GM12864 (cell line): Measurements from ENCODE around the gene OLFML3.

Experiments used
- DNase-seq: peaks from one replicate; pipeline ENCODE4 v3.0.0-alpha.2; 2011; ENCODE audit warnings: low read depth
- H3K4me3 ChIP-seq: 2 replicates; pipeline ENCODE4 v1.5.1; 2011; ENCODE audit warnings: mild to moderate bottlenecking, low read depth, low read length, control low read depth
- TF ChIP-seq, protein P1 (sequence below): IDR thresholded peaks from 2 replicates; pipeline ENCODE4 v1.5.1; 2011; ENCODE audit warnings: low read depth, mild to moderate bottlenecking, moderate library complexity, low read length, control low read depth, inconsistent platforms; ENCODE audit errors: missing control alignments

OLFML3 gene

DNA sequence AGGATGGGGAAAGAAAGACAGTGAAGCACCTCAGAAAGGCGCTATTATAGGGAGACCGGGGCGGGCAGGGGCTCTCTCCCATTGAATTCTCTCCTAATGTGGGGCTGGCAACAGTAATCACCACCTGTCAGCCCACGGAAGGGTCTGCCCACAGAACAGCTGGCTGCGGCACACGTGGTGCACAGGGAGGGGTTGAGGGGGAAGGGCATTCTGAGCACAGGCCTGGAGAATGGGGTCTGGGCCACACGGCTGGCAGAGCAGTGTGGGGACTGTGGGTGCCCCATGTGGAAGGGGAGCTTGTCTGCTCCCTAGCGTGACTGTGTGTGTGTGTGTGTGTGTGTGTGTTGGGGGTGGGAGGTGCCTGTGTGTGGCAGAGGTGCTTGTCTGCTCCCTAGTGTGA lies 4.1 kb downstream of the OLFML3 start:
- DNase-seq: no peak
- H3K4me3 ChIP-seq: no peak overlapping the region
- TF ChIP-seq, protein P1, sequence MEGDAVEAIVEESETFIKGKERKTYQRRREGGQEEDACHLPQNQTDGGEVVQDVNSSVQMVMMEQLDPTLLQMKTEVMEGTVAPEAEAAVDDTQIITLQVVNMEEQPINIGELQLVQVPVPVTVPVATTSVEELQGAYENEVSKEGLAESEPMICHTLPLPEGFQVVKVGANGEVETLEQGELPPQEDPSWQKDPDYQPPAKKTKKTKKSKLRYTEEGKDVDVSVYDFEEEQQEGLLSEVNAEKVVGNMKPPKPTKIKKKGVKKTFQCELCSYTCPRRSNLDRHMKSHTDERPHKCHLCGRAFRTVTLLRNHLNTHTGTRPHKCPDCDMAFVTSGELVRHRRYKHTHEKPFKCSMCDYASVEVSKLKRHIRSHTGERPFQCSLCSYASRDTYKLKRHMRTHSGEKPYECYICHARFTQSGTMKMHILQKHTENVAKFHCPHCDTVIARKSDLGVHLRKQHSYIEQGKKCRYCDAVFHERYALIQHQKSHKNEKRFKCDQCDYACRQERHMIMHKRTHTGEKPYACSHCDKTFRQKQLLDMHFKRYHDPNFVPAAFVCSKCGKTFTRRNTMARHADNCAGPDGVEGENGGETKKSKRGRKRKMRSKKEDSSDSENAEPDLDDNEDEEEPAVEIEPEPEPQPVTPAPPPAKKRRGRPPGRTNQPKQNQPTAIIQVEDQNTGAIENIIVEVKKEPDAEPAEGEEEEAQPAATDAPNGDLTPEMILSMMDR: no peak

DNA sequence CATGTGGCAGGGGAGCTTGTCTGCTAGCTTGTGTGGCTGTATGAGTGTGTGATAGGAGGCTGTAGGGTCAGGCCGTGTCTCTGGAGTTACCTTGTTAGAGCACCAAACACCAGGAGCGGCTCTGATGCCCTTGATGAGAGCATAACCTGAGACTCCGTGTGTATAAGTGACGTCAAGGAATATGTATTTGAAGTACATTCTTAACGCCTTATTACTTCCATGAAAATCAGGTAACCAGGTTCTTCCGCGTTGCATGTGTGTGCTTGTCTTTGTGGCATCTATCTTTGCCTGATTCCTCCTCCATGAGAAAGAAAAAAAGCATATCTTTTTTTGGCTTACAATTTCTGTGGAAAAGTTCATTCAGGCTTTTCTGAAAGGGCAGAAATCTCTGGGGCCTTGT lies 4.6 kb downstream of the OLFML3 start:
- TF ChIP-seq, protein P1: no peak
- DNase-seq: no peak
- no peak overlapping the region for H3K4me3 ChIP-seq

DNA sequence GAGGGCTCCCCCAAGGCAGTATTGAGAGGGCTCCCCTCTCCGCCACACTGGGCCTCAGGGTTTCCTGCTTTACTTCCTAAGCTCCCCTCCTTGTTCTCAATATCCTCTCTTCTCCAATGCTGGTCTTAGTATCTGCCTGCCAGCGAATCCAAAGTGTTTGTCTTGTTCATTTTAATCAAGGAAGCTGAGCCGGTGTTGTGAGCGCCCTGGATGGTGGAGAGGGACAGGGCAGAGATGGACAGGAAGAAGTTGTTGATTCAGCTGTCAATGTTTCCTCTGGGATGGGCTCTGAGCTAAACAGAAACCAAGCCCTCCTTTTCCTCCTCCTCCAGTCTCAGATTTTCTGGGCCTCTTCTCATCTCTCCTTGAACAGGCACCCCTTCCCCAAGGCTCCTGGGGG lies 5.4 kb downstream of the OLFML3 start:
- TF ChIP-seq, protein P1: no peak
- no peak for DNase-seq
- H3K4me3 ChIP-seq: no peak overlapping the region

DNA sequence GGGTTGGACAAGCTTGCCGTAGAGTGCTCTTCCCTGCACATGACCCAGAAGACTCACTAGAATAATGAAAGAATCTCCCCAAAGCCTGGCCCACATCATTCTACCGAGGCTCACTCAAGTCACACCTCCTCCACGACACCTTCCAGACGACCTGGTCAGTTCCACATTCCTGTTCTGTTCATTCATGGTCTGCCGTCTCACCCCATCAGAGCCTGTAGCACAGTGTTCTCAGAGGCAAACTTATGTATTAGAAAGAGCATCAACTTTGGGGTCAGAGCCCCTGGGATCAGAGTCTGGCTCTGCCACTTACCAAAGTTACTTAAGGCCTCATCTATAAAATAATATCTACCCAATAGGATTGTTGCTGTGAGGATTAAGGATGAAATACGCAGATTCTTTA lies 7.5 kb downstream of the OLFML3 start:
- TF ChIP-seq, protein P1: no peak
- no peak overlapping the region for H3K4me3 ChIP-seq
- DNase-seq: no peak

DNA sequence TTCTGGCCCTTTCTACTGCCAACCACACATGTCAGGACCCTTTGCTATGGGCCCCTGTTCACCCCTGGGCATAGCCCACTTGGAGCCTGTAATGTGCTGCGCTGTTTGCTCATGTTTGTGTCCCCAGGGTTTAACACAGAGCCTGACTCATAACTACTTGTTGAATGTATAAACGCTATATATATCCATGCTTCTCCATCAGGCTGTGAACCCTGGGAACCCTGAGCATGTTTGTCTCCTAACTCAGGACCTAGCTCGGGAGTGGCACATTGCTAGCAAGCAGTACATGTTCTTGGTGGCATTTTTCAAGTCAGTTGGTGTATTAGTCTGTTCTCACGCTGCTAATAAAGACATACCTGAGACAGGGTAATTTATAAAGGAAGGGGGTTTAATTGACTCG lies 8.0 kb downstream of the OLFML3 start:
- TF ChIP-seq, protein P1: no peak
- H3K4me3 ChIP-seq: no peak overlapping the region
- no peak for DNase-seq

DNA sequence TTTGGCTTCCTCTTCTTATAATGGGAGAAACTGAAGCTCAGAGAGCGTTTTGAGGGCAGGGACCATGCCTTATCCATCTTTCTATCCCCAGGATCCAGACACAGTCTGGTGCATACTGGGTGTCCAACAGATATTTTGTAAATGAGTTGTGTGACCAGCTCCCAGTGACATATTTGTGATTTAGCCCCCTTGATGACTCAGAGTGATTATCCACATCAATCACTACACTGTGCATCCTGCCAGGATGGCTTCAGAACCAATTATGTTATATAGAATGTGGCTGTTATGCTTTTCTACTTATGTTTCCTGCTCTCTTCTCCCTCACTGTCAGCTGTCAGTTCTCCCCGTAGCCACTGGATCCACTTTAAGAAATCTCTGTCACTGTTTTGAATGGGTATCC lies 11.3 kb downstream of the OLFML3 start:
- no peak for DNase-seq
- no peak overlapping the region for H3K4me3 ChIP-seq
- TF ChIP-seq, protein P1: no peak

DNA sequence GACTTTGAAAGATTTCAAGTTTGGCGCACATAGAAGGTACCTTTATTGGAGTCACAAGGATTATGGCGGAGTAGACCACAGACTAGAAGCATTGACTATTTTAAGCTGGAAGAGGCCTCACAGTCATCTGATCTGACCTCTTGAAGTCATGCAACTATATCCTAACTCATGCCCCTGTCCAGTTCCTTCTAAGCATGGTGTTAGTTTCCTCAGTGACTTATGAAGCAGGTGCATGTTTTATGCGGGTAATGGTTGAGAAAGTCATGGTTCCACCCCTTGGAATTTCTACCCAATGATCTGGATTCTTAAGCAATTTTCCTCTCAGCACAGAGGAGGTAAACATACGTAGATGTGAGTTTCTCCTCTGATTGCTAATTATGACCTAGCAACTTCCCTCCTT lies 11.7 kb downstream of the OLFML3 start:
- TF ChIP-seq, protein P1: no peak
- DNase-seq: no peak

More for the DNA sequence above, 11.7 kb downstream of the OLFML3 start:
- no peak overlapping the region for H3K4me3 ChIP-seq
